HepG2 (cell line): ENCODE measurements around the gene LPAR1. TPM values are rescaled to one million over a fixed set of nuclear protein-coding genes. Genes with fewer than 3 reads are reported as not detected.

Source experiments
- ATAC-seq: fragments of 200-7000 bp; cut with Tn5 transposase; 3 replicates; pipeline ENCODE4 v1.9.1; 2020; ENCODE audit warnings: mild to moderate bottlenecking, moderate library complexity
- BruUV-seq: library from RNA; stranded (reverse); fragments of 400-500 nt; replicated peaks from 2 replicates; lab custom pipeline; 2021; lab: Mats Ljungman, UMichigan
- CTCF ChIA-PET: fragments of 300-600 bp; formaldehyde crosslinking; extraction: SDS; loops from one replicate; lab custom pipeline; 2021; ENCODE audit warnings: low total read pairs, inconsistent platforms, low intra/inter-chr PET ratio; lab: Yijun Ruan, JAX
- POLR2A ChIA-PET: fragments of 350-600 bp; sonication (Branson Sonifier 250); formaldehyde crosslinking; loops from one replicate; lab custom pipeline; 2020; ENCODE audit warnings: antibody characterized with exemption, inconsistent platforms; lab: Yijun Ruan, JAX
- DNase-seq: peaks from one replicate; pipeline ENCODE4 v3.0.0-alpha.2; 2015; ENCODE audit warnings: low spot score
- FAIRE-seq: peaks from 3 replicates; lab custom pipeline; 2011; peaks lifted over from hg19 to GRCh38; lab: Jason Lieb, UNC
- H2AFZ ChIP-seq: one replicate; pipeline ENCODE4 v1.6.1; 2011; ENCODE audit warnings: low read length, inconsistent platforms
- H3K27ac ChIP-seq: fragments of 300-600 bp; 3 replicates; pipeline ENCODE4 v1.8.0; 2011; ENCODE audit warnings: mixed run types, mild to moderate bottlenecking, mixed read lengths, low read length, inconsistent platforms; ENCODE audit not compliant: insufficient read depth; ENCODE audit errors: extremely low read length
- H3K27me3 ChIP-seq, 2 experiments: fragments of 200-600 bp in 1 of 2; 2 replicates in 1 of 2; 3 replicates in 1 of 2; pipeline versions ENCODE4 v1.6.0 to v1.8.0; 2011; ENCODE audit warnings: low read length in 2 of 2, mild to moderate bottlenecking in 2 of 2, moderate library complexity in 2 of 2, inconsistent platforms in 1 of 2; ENCODE audit not compliant: insufficient read depth in 2 of 2, control insufficient read depth in 1 of 2
- H3K36me3 ChIP-seq, 2 experiments: fragments of 200-600 bp in 1 of 2; replicated peaks in 1 of 2; 2 replicates in 1 of 2; 3 replicates in 1 of 2; pipeline versions ENCODE4 v1.5.1 to v1.8.0; 2011; ENCODE audit warnings: low read length in 2 of 2, inconsistent platforms in 1 of 2; ENCODE audit not compliant: insufficient read depth in 2 of 2, control insufficient read depth in 1 of 2
- H3K4me1 ChIP-seq: 2 replicates; pipeline ENCODE4 v1.5.1; 2012; ENCODE audit warnings: low read length, inconsistent platforms; ENCODE audit not compliant: insufficient read depth
- H3K4me2 ChIP-seq: 2 replicates; pipeline ENCODE4 v1.6.0; 2011; ENCODE audit warnings: low read depth, low read length, inconsistent platforms
- H3K4me3 ChIP-seq, 3 experiments: fragments of 200-600 bp in 1 of 3; sonication (generic), shearing (Covaris generic) in 1 of 3; replicated peaks in 1 of 3; 2 replicates each; pipeline ENCODE4 v1.5.1; 2011 to 2016; ENCODE audit warnings: low read length in 3 of 3, inconsistent platforms in 2 of 3, low read depth in 2 of 3, mild to moderate bottlenecking in 2 of 3, control low read depth in 1 of 3, mixed read lengths in 1 of 3; ENCODE audit not compliant: insufficient read depth in 1 of 3
- H3K79me2 ChIP-seq: one replicate; pipeline ENCODE4 v1.6.1; 2011; ENCODE audit warnings: low read length, inconsistent platforms; ENCODE audit not compliant: insufficient read depth
- H3K9ac ChIP-seq: 2 replicates; pipeline ENCODE4 v1.6.0; 2011; ENCODE audit warnings: mild to moderate bottlenecking, low read depth, low read length, inconsistent platforms; ENCODE audit not compliant: insufficient read depth
- H3K9me3 ChIP-seq: 2 replicates; pipeline ENCODE4 v1.5.1; 2012; ENCODE audit warnings: mild to moderate bottlenecking, low read length
- H4K20me1 ChIP-seq: 2 replicates; pipeline ENCODE4 v1.6.0; 2011; ENCODE audit warnings: inconsistent platforms, mild to moderate bottlenecking, low read length, moderate library complexity; ENCODE audit not compliant: insufficient read depth
- ATRX ChIP-seq: sonication (generic); formaldehyde crosslinking; IDR thresholded peaks from 2 replicates; pipeline ENCODE4 v1.4.0; 2020; ENCODE audit warnings: missing genetic modification reagents, borderline replicate concordance
- EEA1 ChIP-seq: sonication (generic); formaldehyde crosslinking; IDR thresholded peaks from 2 replicates; pipeline ENCODE4 v1.5.1; 2020; ENCODE audit warnings: mild to moderate bottlenecking, missing genetic modification reagents, borderline replicate concordance
- GLI4 ChIP-seq: sonication (generic); formaldehyde crosslinking; IDR thresholded peaks from 2 replicates; pipeline ENCODE4 v1.5.1; 2020; ENCODE audit warnings: missing genetic modification reagents, mild to moderate bottlenecking, moderate library complexity, borderline replicate concordance
- HDAC1 ChIP-seq: sonication (generic); formaldehyde crosslinking; IDR thresholded peaks from 2 replicates; pipeline ENCODE4 v1.5.1; 2020; ENCODE audit warnings: mild to moderate bottlenecking, missing genetic modification reagents
- HNRNPL ChIP-seq: fragments of 200-400 bp; formaldehyde crosslinking; IDR thresholded peaks from 2 replicates; pipeline ENCODE4 v1.6.1; 2017; ENCODE audit warnings: mild to moderate bottlenecking, low read depth, low read length
- IRF9 ChIP-seq: sonication (generic); formaldehyde crosslinking; IDR thresholded peaks from 2 replicates; pipeline ENCODE4 v1.8.0; 2022; ENCODE audit warnings: missing genetic modification reagents, mild to moderate bottlenecking, borderline replicate concordance
- JUN ChIP-seq: sonication (generic); formaldehyde crosslinking; IDR thresholded peaks from 2 replicates; pipeline ENCODE4 v1.4.0; 2020; ENCODE audit warnings: mild to moderate bottlenecking, missing genetic modification reagents
- MYC ChIP-seq: sonication (generic); formaldehyde crosslinking; IDR thresholded peaks from 2 replicates; pipeline ENCODE4 v1.9.0; 2021; ENCODE audit warnings: missing genetic modification reagents, borderline replicate concordance
- PTBP1 ChIP-seq: fragments of 200-400 bp; formaldehyde crosslinking; IDR thresholded peaks from 2 replicates; pipeline ENCODE4 v1.6.1; 2018; ENCODE audit warnings: low read length, low read depth; ENCODE audit not compliant: poor library complexity, severe bottlenecking
- SP4 ChIP-seq: sonication (generic); formaldehyde crosslinking; IDR thresholded peaks from 2 replicates; pipeline ENCODE4 v1.8.1; 2023; ENCODE audit warnings: mild to moderate bottlenecking, missing genetic modification reagents
- SRF ChIP-seq: IDR thresholded peaks from 2 replicates; pipeline ENCODE4 v1.6.1; 2011; ENCODE audit warnings: mild to moderate bottlenecking, low read depth, low read length, moderate library complexity
- YY1 ChIP-seq: IDR thresholded peaks from 2 replicates; pipeline ENCODE4 v1.6.1; 2011; ENCODE audit warnings: low read length, low read depth, moderate library complexity, mild to moderate bottlenecking; ENCODE audit not compliant: insufficient read depth, insufficient replicate concordance
- ZBTB1 ChIP-seq: sonication (generic); formaldehyde crosslinking; IDR thresholded peaks from 2 replicates; pipeline ENCODE4 v1.4.0; 2020; ENCODE audit warnings: missing genetic modification reagents, borderline replicate concordance
- ZFP82 ChIP-seq: sonication (generic); formaldehyde crosslinking; IDR thresholded peaks from 2 replicates; pipeline ENCODE4 v1.5.1; 2020; ENCODE audit warnings: mild to moderate bottlenecking, missing genetic modification reagents, borderline replicate concordance
- ZMYM2 ChIP-seq: sonication (generic); formaldehyde crosslinking; IDR thresholded peaks from 2 replicates; pipeline ENCODE4 v1.8.0; 2022; ENCODE audit warnings: mild to moderate bottlenecking, missing genetic modification reagents
- ZNF235 ChIP-seq: sonication (generic); formaldehyde crosslinking; IDR thresholded peaks from 2 replicates; pipeline ENCODE4 v1.8.1; 2023; ENCODE audit warnings: mild to moderate bottlenecking, missing genetic modification reagents, borderline replicate concordance
- ZNF30 ChIP-seq: sonication (generic); formaldehyde crosslinking; IDR thresholded peaks from 2 replicates; pipeline ENCODE4 v1.5.0; 2020; ENCODE audit warnings: mild to moderate bottlenecking, missing genetic modification reagents
- ZNF746 ChIP-seq: sonication (generic); formaldehyde crosslinking; IDR thresholded peaks from 2 replicates; pipeline ENCODE4 v1.8.0; 2022; ENCODE audit warnings: mild to moderate bottlenecking, missing genetic modification reagents
- ZNF75D ChIP-seq: sonication (generic); formaldehyde crosslinking; IDR thresholded peaks from 2 replicates; pipeline ENCODE4 v1.8.1; 2023; ENCODE audit warnings: missing genetic modification reagents, mild to moderate bottlenecking, borderline replicate concordance
- ZNF841 ChIP-seq: sonication (generic); formaldehyde crosslinking; IDR thresholded peaks from 2 replicates; pipeline ENCODE4 v1.8.1; 2023; ENCODE audit warnings: missing genetic modification reagents, borderline replicate concordance
- ZNF850 ChIP-seq: sonication (generic); formaldehyde crosslinking; conservative IDR thresholded peaks from 2 replicates; pipeline ENCODE4 v1.9.0; 2021; ENCODE audit warnings: mild to moderate bottlenecking, missing genetic modification reagents
- WGBS: methylation state at CpG from one replicate; pipeline ENCODE4 v1.1.6; 2017; ENCODE audit warnings: low lambda C conversion rate; 5-methylcytosine and 5-hydroxymethylcytosine counted together
- in situ Hi-C: cut with HindIII; loops from 2 replicates; pipeline ENCODE4 v1.10.0; 2017; ENCODE audit warnings: low pct_unique_long_range_greater_than_20kb; ENCODE audit not compliant: extremely low pct_ligation_motif_present
- intact Hi-C: fragments of 100-400 bp; cut with micrococcal nuclease; formaldehyde crosslinking; loops from one replicate; pipeline ENCODE4 v1.10.0; 2022; ENCODE audit not compliant: unreplicated experiment
- polyA plus RNA-seq, 8 experiments: library from polyadenylated mRNA; depleted of rRNA in 3 of 8; stranded (reverse) in 7 of 8; unstranded in 1 of 8; fragments of >200 nt; fragmentation: Illumina TruSeq in 4 of 8; extraction: Trizol in 4 of 8; gene quantifications; 2 replicates each; pipeline versions ENCODE4 v1.2.1 to v1.2.3, GENCODE V29; 2011 to 2016; ENCODE audit warnings: low read depth in 4 of 8, missing spikeins in 1 of 8, mixed read lengths in 1 of 8; ENCODE audit not compliant: insufficient read depth in 1 of 8
- total RNA-seq, 5 experiments: library from RNA; depleted of rRNA; stranded (reverse); fragments of >200 nt; fragmentation: Illumina TruSeq; extraction: Trizol; gene quantifications; 2 replicates each; pipeline ENCODE4 v1.2.3, GENCODE V29; 2016; ENCODE audit warnings: low read depth in 1 of 5

LPAR1 gene
- total and polyA plus RNA-seq, 2 of the 13 experiments (the other 11 are each of a cell fraction or from before 2014, with no cell fraction given) = not detected

GRCh38 chr9:110984890-110985437 is 53.3 kb downstream of the LPAR1 start:
- Histone ChIP-seq H3K9ac (no peak overlapping the region), H2AFZ (no peak overlapping the region), H4K20me1 (no peaks in the 10 kb centered on the region), H3K4me2 (no peak overlapping the region), H3K27me3 (no peaks in the 10 kb centered on the region), H3K79me2 (no peaks in the 10 kb centered on the region), H3K4me3 (no peak overlapping the region), H3K27ac (no peak overlapping the region), H3K36me3 (no peaks in the 10 kb centered on the region), H3K4me1 (no peaks in the 10 kb centered on the region), H3K9me3 (no peaks in the 10 kb centered on the region)
- CTCF ChIA-PET = no interaction called here
- in situ Hi-C loops = no loop called here
- no peak for TF ChIP-seq EEA1
- TF ChIP-seq PTBP1 = no peak
- no peak for TF ChIP-seq ZNF746 (CRISPR knock-in tag)
- no peak for TF ChIP-seq GLI4 (CRISPR knock-in tag)
- TF ChIP-seq ZMYM2 = no peak
- TF ChIP-seq ZNF850 (CRISPR knock-in tag) = no peak
- no peak for TF ChIP-seq HNRNPL
- ATAC-seq (no peak), DNase-seq (no peak), FAIRE-seq (no peak)
- no TSS peak for BruUV-seq
- WGBS = 0% methylated on average over 2 of the region's 2 CpGs
- POLR2A ChIA-PET = no interaction called here
- intact Hi-C loops = no loop called here

GRCh38 chr9:110980261-110980660 is 58.0 kb downstream of the LPAR1 start:
- H3K4me3 ChIP-seq = no peak overlapping the region
- no peak overlapping the region for H3K9ac ChIP-seq
- DNase-seq (no peak), ATAC-seq (no peak), FAIRE-seq (no peak)
- WGBS = 4% methylated on average over 3 of the region's 3 CpGs
- no TSS peak for BruUV-seq
- ChIA-PET CTCF (no interaction called here), POLR2A (no interaction called here)
- H2AFZ ChIP-seq = no peak overlapping the region
- no peak overlapping the region for H3K27ac ChIP-seq
- H3K79me2 ChIP-seq = no peaks in the 10 kb centered on the region
- H4K20me1 ChIP-seq = no peaks in the 10 kb centered on the region
- in situ Hi-C loops = no loop called here
- intact Hi-C loops = no loop called here
- H3K36me3 ChIP-seq = no peaks in the 10 kb centered on the region
- H3K4me1 ChIP-seq = no peaks in the 10 kb centered on the region
- no peaks in the 10 kb centered on the region for H3K27me3 ChIP-seq
- H3K9me3 ChIP-seq = no peaks in the 10 kb centered on the region
- H3K4me2 ChIP-seq = no peak overlapping the region
- no peak for TF ChIP-seq ZNF235
- no peak for TF ChIP-seq ZNF841 (CRISPR knock-in tag)
- no peak for TF ChIP-seq ZFP82 (CRISPR knock-in tag)
- no peak for TF ChIP-seq SP4 (CRISPR knock-in tag)
- TF ChIP-seq IRF9 (CRISPR knock-in tag) = no peak
- TF ChIP-seq MYC (CRISPR knock-in tag) = no peak
- no peak for TF ChIP-seq ZBTB1 (CRISPR knock-in tag)
- TF ChIP-seq HDAC1 (CRISPR knock-in tag) = no peak
- TF ChIP-seq ATRX (CRISPR knock-in tag) = no peak
- TF ChIP-seq ZNF30 = no peak
- TF ChIP-seq SRF = no peak
- no peak for TF ChIP-seq YY1
- TF ChIP-seq ZNF75D (CRISPR knock-in tag) = no peak
- TF ChIP-seq JUN = no peak
